NB4 (cell line): Measurements from ENCODE around the gene POU2F2.
"Not testable (repeated sequence)": the region's sequence is repeated elsewhere in the genome, so short reads cannot be mapped to it uniquely, and the experiment has no call there.

Experiments
- DNase-seq: peaks from one replicate; pipeline ENCODE4 v3.0.0; 2010; ENCODE audit warnings: low read depth
- H3K4me3 ChIP-seq: one replicate; pipeline ENCODE4 v1.5.1; 2011; ENCODE audit warnings: mild to moderate bottlenecking, low read depth, low read length, moderate library complexity
- CTCF ChIP-seq: IDR thresholded peaks from one replicate; pipeline ENCODE4 v1.5.1; 2012; ENCODE audit warnings: low read depth, low read length
- MAX ChIP-seq: IDR thresholded peaks from 2 replicates; pipeline ENCODE4 v1.6.1; 2011; ENCODE audit warnings: low read depth, low read length
- MYC ChIP-seq: IDR thresholded peaks from 2 replicates; pipeline ENCODE4 v1.6.1; 2011; ENCODE audit warnings: low read depth, low read length
- POLR2A ChIP-seq: IDR thresholded peaks from 2 replicates; pipeline ENCODE4 v1.6.1; 2011; ENCODE audit warnings: mild to moderate bottlenecking; ENCODE audit not compliant: insufficient read length; ENCODE audit errors: extremely low read depth

POU2F2 gene

GRCh38 chr19:42045575-42045974 lies 86.7 kb downstream of the POU2F2 start:
- no peak overlapping the region for H3K4me3 ChIP-seq
- DNase-seq: no peak
- TF ChIP-seq MYC: no peak
- TF ChIP-seq MAX: no peak
- no peak for TF ChIP-seq CTCF
- TF ChIP-seq POLR2A: no peak

- no peak for TF ChIP-seq CTCF
- no peak for TF ChIP-seq MAX
- TF ChIP-seq MYC: no peak
- no peak for TF ChIP-seq POLR2A
- no peak overlapping the region for H3K4me3 ChIP-seq
- no peak for DNase-seq
These were observed 89.6 kb downstream of the POU2F2 start for GRCh38 chr19:42042455-42043170.

DNA sequence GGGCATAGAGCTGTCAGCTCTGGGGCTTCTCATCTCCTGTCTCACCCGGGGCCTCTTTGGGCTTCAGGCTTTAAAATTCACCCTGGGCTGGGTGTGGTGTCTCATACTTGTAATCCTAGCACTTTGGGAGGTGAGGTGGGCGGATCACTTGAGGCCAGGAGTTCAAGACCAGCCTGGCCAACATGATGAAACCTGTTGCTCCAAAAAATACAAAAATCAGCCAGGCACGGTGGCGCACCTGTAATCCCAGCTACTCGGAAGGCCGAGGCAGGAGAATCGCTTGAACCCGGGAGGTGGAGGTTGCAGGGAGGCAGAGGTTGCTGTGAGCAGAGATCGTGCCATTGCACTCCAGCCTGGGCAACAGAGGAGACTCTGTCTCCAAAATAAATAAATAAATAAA lies 91.8 kb downstream of the POU2F2 start:
- DNase-seq, H3K4me3 ChIP-seq: not testable (repeated sequence)

DNA sequence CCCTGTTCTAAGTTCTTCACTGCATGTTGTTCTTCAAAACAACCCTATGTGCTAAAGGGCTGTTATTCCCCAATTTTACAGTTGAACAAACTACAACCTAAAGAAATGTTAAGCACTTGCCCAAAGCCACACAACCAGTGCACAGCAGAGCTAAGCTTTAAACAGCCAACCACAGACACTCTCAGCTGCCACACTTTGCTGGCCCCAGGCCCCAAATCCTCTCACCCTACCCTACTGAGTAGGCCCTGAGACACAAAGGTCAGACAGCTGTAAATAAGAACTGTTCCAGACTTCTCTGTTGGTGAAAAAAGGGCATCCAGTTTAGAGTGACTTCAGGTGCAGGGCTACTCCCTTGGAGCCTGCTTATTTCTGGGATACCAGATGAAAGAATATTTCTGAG lies 92.2 kb downstream of the POU2F2 start:
- no peak for TF ChIP-seq MAX
- DNase-seq: no peak
- H3K4me3 ChIP-seq: no peak overlapping the region

DNA sequence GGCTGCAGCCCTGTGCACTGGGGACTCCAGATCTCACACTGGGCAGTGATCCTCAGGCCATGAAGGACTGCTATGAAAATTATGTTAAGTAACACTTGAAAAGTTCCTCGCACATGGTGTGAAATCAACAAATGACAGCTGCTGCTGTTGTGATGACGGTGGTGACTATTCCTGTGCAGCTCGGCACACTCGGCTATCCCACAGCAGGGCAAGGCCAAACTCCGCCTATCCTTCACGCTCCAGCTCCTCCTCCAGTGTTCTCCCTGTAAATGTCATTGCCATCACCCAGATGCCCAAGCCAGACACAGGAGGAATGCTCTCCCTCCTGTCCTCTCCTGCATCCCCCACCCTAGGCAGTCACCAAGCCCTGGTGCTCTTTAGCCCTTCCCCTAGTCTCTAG lies 93.6 kb downstream of the POU2F2 start:
- TF ChIP-seq CTCF (no peak), MAX (no peak), POLR2A (no peak), MYC (no peak)
- no peak overlapping the region for H3K4me3 ChIP-seq
- no peak for DNase-seq

DNA sequence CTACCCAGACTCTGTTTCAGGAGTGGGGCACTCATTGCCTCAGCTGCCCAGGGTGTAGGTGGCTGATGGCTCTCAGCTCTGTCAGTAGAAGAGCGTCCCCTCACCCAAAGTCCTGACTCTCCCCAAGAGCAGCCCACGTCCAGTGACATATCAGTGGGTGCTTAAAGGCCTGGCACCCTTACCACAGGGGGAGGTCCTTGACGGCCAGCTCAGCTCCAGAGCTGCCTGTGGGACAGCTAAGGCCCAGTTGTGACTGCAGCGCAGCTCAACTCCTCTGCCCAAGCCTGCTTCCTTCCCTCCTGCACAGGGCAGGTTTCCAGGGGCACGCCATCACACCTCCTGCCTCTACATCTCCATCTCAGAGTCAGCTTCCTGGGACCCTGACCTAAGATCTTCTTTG lies 94.6 kb downstream of the POU2F2 start:
- no peak overlapping the region for H3K4me3 ChIP-seq
- TF ChIP-seq MYC (no peak), MAX (no peak), POLR2A (no peak), CTCF (no peak)
- no peak for DNase-seq
